Uterus (tissue), 2 donors: ENCODE measurements around the gene RNU2-1.
"Not testable (repeated sequence)": the region's sequence is repeated elsewhere in the genome, so short reads cannot be mapped to it uniquely, and the experiment has no call there.

Experiments
- POLR2A ChIP-seq, 2 donors: fragments of 450-650 bp; IDR thresholded peaks; one replicate each; pipeline ENCODE4 v1.6.1; 2016; ENCODE audit warnings: antibody characterized with exemption in 2 of 2, mild to moderate bottlenecking in 1 of 2, moderate library complexity in 1 of 2
- TF ChIP-seq, protein P1 (sequence below), 4 experiments: fragments of 200-600 bp in 2 of 4; fragments of 450-650 bp in 2 of 4; sonication (generic) in 2 of 4; IDR thresholded peaks; one replicate each; pipeline ENCODE4 v1.5.1; 2016 to 2019; ENCODE audit warnings: antibody characterized with exemption in 4 of 4, mild to moderate bottlenecking in 2 of 4, moderate library complexity in 1 of 4

- TF ChIP-seq, protein P1, sequence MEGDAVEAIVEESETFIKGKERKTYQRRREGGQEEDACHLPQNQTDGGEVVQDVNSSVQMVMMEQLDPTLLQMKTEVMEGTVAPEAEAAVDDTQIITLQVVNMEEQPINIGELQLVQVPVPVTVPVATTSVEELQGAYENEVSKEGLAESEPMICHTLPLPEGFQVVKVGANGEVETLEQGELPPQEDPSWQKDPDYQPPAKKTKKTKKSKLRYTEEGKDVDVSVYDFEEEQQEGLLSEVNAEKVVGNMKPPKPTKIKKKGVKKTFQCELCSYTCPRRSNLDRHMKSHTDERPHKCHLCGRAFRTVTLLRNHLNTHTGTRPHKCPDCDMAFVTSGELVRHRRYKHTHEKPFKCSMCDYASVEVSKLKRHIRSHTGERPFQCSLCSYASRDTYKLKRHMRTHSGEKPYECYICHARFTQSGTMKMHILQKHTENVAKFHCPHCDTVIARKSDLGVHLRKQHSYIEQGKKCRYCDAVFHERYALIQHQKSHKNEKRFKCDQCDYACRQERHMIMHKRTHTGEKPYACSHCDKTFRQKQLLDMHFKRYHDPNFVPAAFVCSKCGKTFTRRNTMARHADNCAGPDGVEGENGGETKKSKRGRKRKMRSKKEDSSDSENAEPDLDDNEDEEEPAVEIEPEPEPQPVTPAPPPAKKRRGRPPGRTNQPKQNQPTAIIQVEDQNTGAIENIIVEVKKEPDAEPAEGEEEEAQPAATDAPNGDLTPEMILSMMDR (IDR thresholded peaks at IDR 0.05), result not testable (repeated sequence)
- TF ChIP-seq POLR2A (IDR thresholded peaks at IDR 0.05), result not testable (repeated sequence)
Measured at GRCh38 chr17:43203013-43203412, 30.8 kb downstream of the RNU2-1 start.
